GM20431 (cell line): ENCODE results near the gene PLEKHO2.

Experiments
- in situ Hi-C: fragments of 300-500 bp; cut with MseI, MboI; formaldehyde crosslinking; loops from one replicate; pipeline ENCODE4 v1.15.0; 2020; ENCODE audit warnings: low sequenced_read_pairs; ENCODE audit not compliant: unreplicated experiment

The PLEKHO2 gene

GRCh38 chr15:64825431-64826294 lies 16.1 kb upstream of the PLEKHO2 start, which contains the start of gene PIF1:
Gene PIF1 (minus strand): TSS chr15:64825647. CDS start chr15:64824335, 1,312 bp downstream.
- in situ Hi-C loops, result no loop called here

- in situ Hi-C loops, result no loop called here
These were observed 12.7 kb upstream of the PLEKHO2 start for GRCh38 chr15:64828985-64829384.

GRCh38 chr15:64833690-64834089 lies 8.0 kb upstream of the PLEKHO2 start:
- in situ Hi-C loops, result no loop called here

- in situ Hi-C loops, result no loop called here
These were observed 5.6 kb upstream of the PLEKHO2 start for GRCh38 chr15:64836023-64836536.

GRCh38 chr15:64837502-64837901 lies 4.2 kb upstream of the PLEKHO2 start:
- in situ Hi-C loops, result no loop called here

- in situ Hi-C loops, result no loop called here
These were observed 713 bp upstream of the PLEKHO2 start for GRCh38 chr15:64841060-64841343.

- in situ Hi-C loops, result no loop called here
These were observed 603 bp downstream of the PLEKHO2 start for GRCh38 chr15:64842096-64842939.

GRCh38 chr15:64842986-64843561 lies 1.4 kb downstream of the PLEKHO2 start:
- in situ Hi-C loops, result no loop called here

GRCh38 chr15:64843991-64844390 lies 2.3 kb downstream of the PLEKHO2 start:
- in situ Hi-C loops, result no loop called here

- in situ Hi-C loops, result no loop called here
These were observed 2.9 kb downstream of the PLEKHO2 start for GRCh38 chr15:64844576-64845145.

GRCh38 chr15:64845183-64845611 lies 3.5 kb downstream of the PLEKHO2 start:
- in situ Hi-C loops, result no loop called here

GRCh38 chr15:64845831-64846595 lies 4.3 kb downstream of the PLEKHO2 start:
- in situ Hi-C loops, result no loop called here

- in situ Hi-C loops, result no loop called here
These were observed 5.3 kb downstream of the PLEKHO2 start for GRCh38 chr15:64847016-64847415.

- in situ Hi-C loops, result no loop called here
These were observed 5.7 kb downstream of the PLEKHO2 start for GRCh38 chr15:64847448-64847847.

GRCh38 chr15:64847876-64848716 lies 6.4 kb downstream of the PLEKHO2 start:
- in situ Hi-C loops, result no loop called here

- in situ Hi-C loops, result no loop called here
These were observed 9.2 kb downstream of the PLEKHO2 start for GRCh38 chr15:64850778-64851502.

GRCh38 chr15:64851503-64851840 lies 9.8 kb downstream of the PLEKHO2 start:
- in situ Hi-C loops, result no loop called here

GRCh38 chr15:64854041-64854440 lies 12.3 kb downstream of the PLEKHO2 start:
- in situ Hi-C loops, result no loop called here
